Activated CD4-positive, alpha-beta T cell treated with anti-CD3 and anti-CD28 coated beads, Interleukin-2, amount 50 U/mL, for 24 hours (primary cell): ENCODE measurements around the gene KY.

Experiments
- DNase-seq, 2 donors: peaks; one replicate each; pipeline ENCODE4 v3.0.0-alpha.2; 2020; ENCODE audit warnings: low read depth in 1 of 2, low spot score in 1 of 2

Gene KY

GRCh38 chr3:134620476-134621115 lies 30.2 kb downstream of the KY start:
- no peak for DNase-seq

- no peak for DNase-seq
Observed at GRCh38 chr3:134619884-134620445, 30.9 kb downstream of the KY start.

GRCh38 chr3:134619301-134619615 lies 31.6 kb downstream of the KY start:
- DNase-seq = no peak

GRCh38 chr3:134618478-134619300 lies 32.1 kb downstream of the KY start:
- no peak for DNase-seq

- DNase-seq = no peak
Observed at GRCh38 chr3:134617608-134618477, 33.0 kb downstream of the KY start.

- no peak for DNase-seq
Observed at GRCh38 chr3:134615743-134616142, 35.1 kb downstream of the KY start.

GRCh38 chr3:134614955-134615354 lies 35.9 kb downstream of the KY start:
- no peak for DNase-seq

GRCh38 chr3:134613006-134613520 lies 37.8 kb downstream of the KY start:
- DNase-seq = no peak

GRCh38 chr3:134611516-134611915 lies 39.3 kb downstream of the KY start:
- no peak for DNase-seq

GRCh38 chr3:134610432-134611385 lies 40.1 kb downstream of the KY start:
- DNase-seq = no peak

- no peak for DNase-seq
Observed at GRCh38 chr3:134609821-134610431, 40.9 kb downstream of the KY start.

GRCh38 chr3:134608771-134609435 lies 41.9 kb downstream of the KY start:
- DNase-seq = no peak

GRCh38 chr3:134608023-134608770 lies 42.6 kb downstream of the KY start:
- DNase-seq = no peak

GRCh38 chr3:134607054-134608022 lies 43.5 kb downstream of the KY start:
- no peak for DNase-seq

GRCh38 chr3:134606033-134607025 lies 44.5 kb downstream of the KY start:
- no peak for DNase-seq

GRCh38 chr3:134605556-134605955 lies 45.3 kb downstream of the KY start:
- DNase-seq = no peak
